Gastrocnemius medialis (tissue), 4 donors: ENCODE data around the gene AAMDC. TPM values are rescaled to one million over a fixed set of nuclear protein-coding genes. Genes with fewer than 3 reads are reported as not detected.
"Not testable (repeated sequence)": the region's sequence is repeated elsewhere in the genome, so short reads cannot be mapped to it uniquely, and the experiment has no call there.

ENCODE experiments used
- ATAC-seq, 2 donors: fragments of 150-250 bp; one replicate each; pipeline ENCODE4 v1.9.1; 2016
- DNase-seq, 2 donors: peaks; one replicate each; pipeline ENCODE4 v3.0.0-alpha.2; 2019
- H3K27ac ChIP-seq, 4 donors: fragments of 200-600 bp; sonication (generic); 1 replicate in 1 of 4; 2 replicates in 3 of 4; pipeline ENCODE4 v1.5.1; 2016 to 2018; ENCODE audit warnings: mild to moderate bottlenecking in 2 of 4, moderate library complexity in 1 of 4
- H3K27me3 ChIP-seq, 3 donors: fragments of 200-600 bp; sonication (generic) in 2 of 3; 1 replicate in 1 of 3; 2 replicates in 2 of 3; pipeline versions ENCODE4 v1.5.1 to v1.6.0; 2016 to 2019; ENCODE audit warnings: mild to moderate bottlenecking in 1 of 3, moderate library complexity in 1 of 3
- H3K36me3 ChIP-seq, 2 donors: fragments of 200-600 bp; sonication (generic) in 1 of 2; one replicate each; pipeline ENCODE4 v1.5.1; 2017 to 2018
- H3K4me1 ChIP-seq, 2 donors: fragments of 200-600 bp; sonication (generic) in 1 of 2; one replicate each; pipeline ENCODE4 v1.5.1; 2016 to 2017; ENCODE audit warnings: mild to moderate bottlenecking in 2 of 2
- H3K4me3 ChIP-seq, 4 donors: fragments of 200-600 bp; sonication (generic) in 3 of 4; 1 replicate in 1 of 4; 2 replicates in 3 of 4; pipeline ENCODE4 v1.5.1; 2016 to 2019; ENCODE audit warnings: mild to moderate bottlenecking in 2 of 4
- H3K9me3 ChIP-seq, 3 donors: fragments of 200-600 bp; sonication (generic) in 2 of 3; 1 replicate in 1 of 3; 2 replicates in 2 of 3; pipeline ENCODE4 v1.5.1; 2016 to 2019
- POLR2A ChIP-seq, 2 donors: fragments of 450-650 bp; IDR thresholded peaks; one replicate each; pipeline ENCODE4 v1.6.1; 2017; ENCODE audit warnings: antibody characterized with exemption in 2 of 2, mild to moderate bottlenecking in 2 of 2, moderate library complexity in 2 of 2
- in situ Hi-C, 4 donors: fragments of 200-750 bp; cut with MboI; loops; one replicate each; pipeline versions ENCODE4 v1.15.0 to v1.8.0; 2017; ENCODE audit warnings: low sequenced_read_pairs in 4 of 4
- intact Hi-C: fragments of 100-400 bp; cut with DNase I; formaldehyde crosslinking; loops from one replicate; pipeline ENCODE4 v1.15.1; 2023; ENCODE audit warnings: low total_unique reads
- total RNA-seq, 4 donors: library from RNA; depleted of rRNA; stranded (reverse); fragments of >200 nt; gene quantifications; one replicate each; pipeline versions ENCODE4 v1.1.0 to v1.2.3, GENCODE V29; 2016
- TF ChIP-seq, protein P1 (sequence below), 5 experiments: fragments of 450-650 bp in 3 of 5; fragments of 200-600 bp in 2 of 5; sonication (generic) in 2 of 5; IDR thresholded peaks in 4 of 5; conservative IDR thresholded peaks in 1 of 5; 1 replicate in 4 of 5; 2 replicates in 1 of 5; pipeline ENCODE4 v1.5.1; 2016 to 2019; ENCODE audit warnings: antibody characterized with exemption in 5 of 5, mild to moderate bottlenecking in 3 of 5, moderate library complexity in 3 of 5

Gene AAMDC
- total RNA-seq, 4 donors from 2014 or later, result 32.4 to 70.3 (median 48.3) TPM

DNA sequence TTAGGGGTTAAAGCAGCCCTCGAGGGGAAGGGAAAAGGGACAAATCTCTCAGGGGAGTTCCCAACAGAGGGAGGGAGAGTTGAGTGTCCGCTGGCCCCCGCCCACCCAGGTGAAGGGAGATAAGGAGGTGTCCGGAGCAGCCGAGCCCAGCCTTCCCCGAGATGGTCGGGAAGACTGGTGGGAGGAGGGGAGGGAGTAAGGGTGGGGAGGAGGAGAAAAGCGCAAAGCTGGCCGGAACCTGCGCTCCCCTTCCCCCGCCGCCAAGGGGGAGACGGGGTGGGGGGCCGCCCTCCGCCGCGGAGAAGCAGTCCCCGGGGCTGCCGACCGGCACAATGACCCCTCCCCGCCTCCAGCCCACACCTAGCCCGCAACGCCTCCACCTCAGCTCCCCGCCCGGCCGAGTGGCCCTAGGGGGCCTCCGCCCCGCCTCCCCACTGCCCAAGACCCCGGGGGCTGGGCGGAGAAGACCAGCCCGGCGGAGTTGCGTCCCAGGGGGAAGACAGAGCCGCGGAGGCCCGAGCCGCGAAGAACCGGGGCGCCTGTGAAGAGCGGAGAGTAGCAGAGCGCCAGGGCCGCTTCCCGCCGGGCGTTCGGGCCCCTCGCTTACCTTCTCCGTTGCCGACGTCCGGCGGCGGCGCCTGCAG, 901 bp upstream of the AAMDC start:
- peak overlapping the region; percentile 98 to 99 (median 99) for H3K27ac ChIP-seq
- peaks cover 53% of the 10 kb centered on the region in 2 donors for H3K4me1 ChIP-seq
- TF ChIP-seq POLR2A (IDR thresholded peaks at IDR 0.05), result no peak
- TF ChIP-seq, protein P1, sequence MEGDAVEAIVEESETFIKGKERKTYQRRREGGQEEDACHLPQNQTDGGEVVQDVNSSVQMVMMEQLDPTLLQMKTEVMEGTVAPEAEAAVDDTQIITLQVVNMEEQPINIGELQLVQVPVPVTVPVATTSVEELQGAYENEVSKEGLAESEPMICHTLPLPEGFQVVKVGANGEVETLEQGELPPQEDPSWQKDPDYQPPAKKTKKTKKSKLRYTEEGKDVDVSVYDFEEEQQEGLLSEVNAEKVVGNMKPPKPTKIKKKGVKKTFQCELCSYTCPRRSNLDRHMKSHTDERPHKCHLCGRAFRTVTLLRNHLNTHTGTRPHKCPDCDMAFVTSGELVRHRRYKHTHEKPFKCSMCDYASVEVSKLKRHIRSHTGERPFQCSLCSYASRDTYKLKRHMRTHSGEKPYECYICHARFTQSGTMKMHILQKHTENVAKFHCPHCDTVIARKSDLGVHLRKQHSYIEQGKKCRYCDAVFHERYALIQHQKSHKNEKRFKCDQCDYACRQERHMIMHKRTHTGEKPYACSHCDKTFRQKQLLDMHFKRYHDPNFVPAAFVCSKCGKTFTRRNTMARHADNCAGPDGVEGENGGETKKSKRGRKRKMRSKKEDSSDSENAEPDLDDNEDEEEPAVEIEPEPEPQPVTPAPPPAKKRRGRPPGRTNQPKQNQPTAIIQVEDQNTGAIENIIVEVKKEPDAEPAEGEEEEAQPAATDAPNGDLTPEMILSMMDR (IDR thresholded peaks at IDR 0.05 in 4 of 5, conservative IDR thresholded peaks at IDR 0.05 in 1 of 5), result no peak
- DNase-seq (peak; percentile 34 to 52), ATAC-seq (peak; percentile 34 to 52)
- no peaks in the 10 kb centered on the region for H3K9me3 ChIP-seq
- intact Hi-C loops (loop anchor here (2.0 kb wide), 2 partner anchors 183 to 597 kb away; partner anchors contain the start of genes CLNS1A and GAB2), in situ Hi-C loops (loop anchor here in 2 of 4 donors (10.0 to 25.0 kb wide), 2 partner anchors 167 to 175 kb away; partner anchors contain the start of gene INTS4 (in 2 of the 2))
- no peaks in the 10 kb centered on the region for H3K36me3 ChIP-seq
- H3K27me3 ChIP-seq, result no peaks in the 10 kb centered on the region
- peak overlapping the region; percentile 92 to 97 (median 96) for H3K4me3 ChIP-seq

DNA sequence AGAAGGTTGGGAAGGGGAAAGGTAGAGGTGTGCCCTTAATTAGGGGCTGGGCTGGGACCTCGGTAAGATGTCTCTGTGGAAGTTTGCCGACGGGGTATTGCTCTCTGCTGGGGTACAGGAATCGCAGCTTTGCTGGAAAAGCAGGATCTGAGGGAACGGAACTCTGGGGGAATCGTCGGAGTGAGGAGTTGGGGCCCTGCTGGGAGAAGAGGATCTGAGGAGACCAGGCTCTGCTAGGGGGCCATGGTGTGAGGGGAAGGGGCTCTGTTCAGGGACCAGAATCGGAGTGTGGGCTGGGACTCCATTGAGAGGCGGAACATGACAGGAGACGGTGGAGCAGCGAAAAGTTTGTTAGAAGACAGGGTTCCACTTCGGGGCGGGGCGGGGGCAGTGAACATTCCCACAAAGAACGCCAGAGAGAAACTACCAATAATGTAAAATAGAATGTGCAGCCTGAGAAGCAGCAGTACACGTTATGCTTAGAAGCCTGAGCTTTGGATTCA, 456 bp downstream of the AAMDC start:
- Histone ChIP-seq H3K27ac (peak overlapping the region; percentile 98 to 99 (median 99)), H3K4me1 (peaks cover 47 to 48% of the 10 kb centered on the region in 2 donors), H3K9me3 (no peaks in the 10 kb centered on the region), H3K27me3 (no peaks in the 10 kb centered on the region), H3K36me3 (no peaks in the 10 kb centered on the region), H3K4me3 (peak overlapping the region; percentile 92 to 97 (median 96))
- TF ChIP-seq POLR2A (IDR thresholded peaks at IDR 0.05), result no peak
- TF ChIP-seq, protein P1 (IDR thresholded peaks at IDR 0.05 in 4 of 5, conservative IDR thresholded peaks at IDR 0.05 in 1 of 5), result no peak
- DNase-seq (peak in 1 of 2 donors; percentile 26), ATAC-seq (peak; percentile 23 to 25)
- in situ Hi-C loops (loop anchor here in 1 of 4 donors (25.0 kb wide), 1 partner anchor 166 kb away; the partner anchor contains the start of gene INTS4), intact Hi-C loops (loop anchor here (1.0 to 2.0 kb wide), 4 partner anchors 173 to 595 kb away; partner anchors contain the start of genes ALG8, CLNS1A, GAB2 and INTS4)

DNA sequence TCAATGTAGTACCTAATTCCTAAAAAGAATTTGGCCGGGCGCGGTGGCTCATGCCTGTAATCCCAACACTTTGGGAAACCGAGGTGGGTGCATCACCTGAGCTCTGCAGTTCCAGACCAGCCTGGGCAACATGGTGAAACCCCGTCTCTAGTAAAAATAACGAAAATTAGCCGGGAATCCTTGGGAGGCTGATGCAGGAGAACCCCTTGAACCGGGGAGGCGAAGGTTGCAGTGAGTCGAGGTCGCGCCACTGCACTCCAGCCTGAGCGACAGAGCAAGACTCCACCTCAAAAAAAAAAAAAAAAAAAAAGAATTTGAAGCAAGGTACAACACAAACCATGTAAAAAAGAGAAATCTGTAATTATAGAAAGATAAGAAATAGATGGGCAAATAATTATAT, 1.2 kb downstream of the AAMDC start:
- H3K4me1 ChIP-seq, result peaks cover 42 to 47% of the 10 kb centered on the region in 2 donors

DNA sequence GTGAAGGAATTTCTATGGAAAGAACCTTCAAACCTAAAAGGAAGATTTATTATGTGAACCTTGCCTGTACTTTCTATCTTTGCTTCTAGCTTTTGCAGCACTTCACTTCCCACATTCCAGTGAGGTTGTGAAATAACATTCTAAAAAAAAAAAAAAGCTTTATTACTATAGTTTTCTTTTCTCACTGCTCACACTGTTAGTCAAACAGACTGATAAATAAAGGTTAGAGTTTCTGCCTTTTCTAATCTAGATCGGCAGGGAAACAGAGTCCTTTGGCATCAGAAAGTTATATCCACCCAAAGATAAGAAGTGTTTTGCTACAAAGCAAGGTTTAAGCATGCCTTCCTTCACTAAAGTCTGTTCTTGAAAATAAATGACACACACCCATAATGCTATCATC, 2.8 kb downstream of the AAMDC start:
- DNase-seq (no peak), ATAC-seq (no peak)
- H3K4me1 ChIP-seq, result peaks cover 26 to 35% of the 10 kb centered on the region in 2 donors
- H3K36me3 ChIP-seq, result no peaks in the 10 kb centered on the region
- in situ Hi-C loops (loop anchor here in 1 of 4 donors (25.0 kb wide), 1 partner anchor 164 kb away; the partner anchor contains the start of gene INTS4), intact Hi-C loops (no loop called here)
- H3K4me3 ChIP-seq, result peak overlapping the region in 1 of 4 donors; percentile 4
- H3K27ac ChIP-seq, result peak overlapping the region; percentile 47 to 99 (median 99)
- no peaks in the 10 kb centered on the region for H3K9me3 ChIP-seq
- TF ChIP-seq POLR2A (IDR thresholded peaks at IDR 0.05), result no peak
- TF ChIP-seq, protein P1 (IDR thresholded peaks at IDR 0.05 in 4 of 5, conservative IDR thresholded peaks at IDR 0.05 in 1 of 5), result no peak
- no peaks in the 10 kb centered on the region for H3K27me3 ChIP-seq

More for the DNA sequence above, 1.2 kb downstream of the AAMDC start:
- H3K27me3 ChIP-seq, H3K36me3 ChIP-seq, intact Hi-C loops, DNase-seq, ATAC-seq, H3K9me3 ChIP-seq: not testable (repeated sequence)
- peak overlapping the region; percentile 92 to 97 (median 96) for H3K4me3 ChIP-seq
- in situ Hi-C loops, result loop anchor here in 1 of 4 donors (25.0 kb wide), 1 partner anchor 165 kb away; the partner anchor contains the start of gene INTS4
- H3K27ac ChIP-seq, result peak overlapping the region; percentile 98 to 99 (median 99)

DNA sequence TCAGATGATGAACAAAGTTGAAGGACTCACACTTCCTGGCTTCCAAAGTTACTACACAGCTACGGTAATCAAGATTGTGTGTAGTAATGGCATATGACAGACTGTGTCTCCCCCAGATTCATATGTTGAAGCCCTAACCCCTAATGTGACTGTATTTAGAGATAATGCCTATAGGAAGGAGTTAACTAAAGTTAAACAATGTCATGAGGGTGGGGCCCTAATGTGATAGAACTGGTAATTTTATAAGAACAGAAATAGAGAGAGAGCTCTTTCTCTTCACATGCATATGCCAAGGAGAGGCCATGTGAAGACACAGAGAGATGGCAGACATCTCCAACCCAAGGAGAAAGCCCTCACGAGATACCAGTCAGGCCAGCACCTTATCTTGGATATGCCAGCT, 8.0 kb downstream of the AAMDC start:
- Histone ChIP-seq H3K4me1 (peaks cover 4 to 10% of the 10 kb centered on the region in 2 donors), H3K9me3 (no peaks in the 10 kb centered on the region), H3K27me3 (no peaks in the 10 kb centered on the region), H3K36me3 (no peaks in the 10 kb centered on the region), H3K27ac (no peak overlapping the region), H3K4me3 (no peak overlapping the region)
- no peak for DNase-seq
- intact Hi-C loops (no loop called here), in situ Hi-C loops (no loop called here)
- no peak for ATAC-seq
- TF ChIP-seq, protein P1 (IDR thresholded peaks at IDR 0.05 in 4 of 5, conservative IDR thresholded peaks at IDR 0.05 in 1 of 5), result no peak
- no peak for TF ChIP-seq POLR2A (IDR thresholded peaks at IDR 0.05)
